ENCODE data around the gene RARB.

RARB gene

GRCh38 chr3:25531971-25532370 lies 103.9 kb downstream of the RARB start:
- H3K4me3 ChIP-seq (ENCODE audit: control insufficient read depth, low read depth, low read length) = no peak overlapping the region
- TF ChIP-seq CTCF (IDR thresholded peaks at IDR 0.05; ENCODE audit: control insufficient read depth, insufficient read depth, low read depth, low read length, missing control alignments) = no peak
- no peak for DNase-seq (ENCODE audit: low read depth)

- peak; percentile 41 for TF ChIP-seq CTCF (IDR thresholded peaks at IDR 0.05; ENCODE audit: control insufficient read depth, insufficient read depth, low read depth, low read length, missing control alignments)
- H3K4me3 ChIP-seq (ENCODE audit: control insufficient read depth, low read depth, low read length) = no peak overlapping the region
- no peak for DNase-seq (ENCODE audit: low read depth)
These were observed 104.5 kb downstream of the RARB start for GRCh38 chr3:25532431-25533162.

- DNase-seq (ENCODE audit: low read depth) = no peak
- TF ChIP-seq CTCF (IDR thresholded peaks at IDR 0.05; ENCODE audit: control insufficient read depth, insufficient read depth, low read depth, low read length, missing control alignments) = no peak
- H3K4me3 ChIP-seq (ENCODE audit: control insufficient read depth, low read depth, low read length) = no peak overlapping the region
These were observed 105.3 kb downstream of the RARB start for GRCh38 chr3:25533399-25533798.

GRCh38 chr3:25534007-25534406 lies 105.9 kb downstream of the RARB start:
- no peak overlapping the region for H3K4me3 ChIP-seq (ENCODE audit: control insufficient read depth, low read depth, low read length)
- no peak for DNase-seq (ENCODE audit: low read depth)
- TF ChIP-seq CTCF (IDR thresholded peaks at IDR 0.05; ENCODE audit: control insufficient read depth, insufficient read depth, low read depth, low read length, missing control alignments) = no peak

- TF ChIP-seq CTCF (IDR thresholded peaks at IDR 0.05; ENCODE audit: control insufficient read depth, insufficient read depth, low read depth, low read length, missing control alignments) = no peak
- no peak overlapping the region for H3K4me3 ChIP-seq (ENCODE audit: control insufficient read depth, low read depth, low read length)
- DNase-seq (ENCODE audit: low read depth) = no peak
These were observed 108.7 kb downstream of the RARB start for GRCh38 chr3:25536521-25537391.

DNA sequence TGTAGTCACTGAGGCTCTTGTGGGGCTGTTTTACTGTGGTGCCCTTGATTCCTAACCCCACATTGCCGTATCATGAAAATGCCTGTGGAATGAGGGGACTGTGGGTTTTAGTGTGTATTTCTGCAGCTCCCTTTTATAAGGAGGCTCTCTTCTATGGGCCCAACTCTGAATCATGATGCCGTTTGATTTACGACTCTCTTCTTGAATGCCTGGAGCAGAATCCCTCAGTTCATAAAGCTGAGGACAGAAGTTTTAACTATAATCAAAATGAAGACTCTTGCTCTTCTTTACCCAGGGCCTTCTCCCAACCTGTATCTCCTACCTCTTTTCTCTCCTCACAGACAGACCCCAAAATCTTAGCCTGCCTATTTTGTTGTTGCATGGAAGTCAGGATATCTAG lies 109.5 kb downstream of the RARB start:
- no peak for TF ChIP-seq CTCF (IDR thresholded peaks at IDR 0.05; ENCODE audit: control insufficient read depth, insufficient read depth, low read depth, low read length, missing control alignments)
- H3K4me3 ChIP-seq (ENCODE audit: control insufficient read depth, low read depth, low read length) = no peak overlapping the region
- no peak for DNase-seq (ENCODE audit: low read depth)
